HEK293 (cell line): ENCODE data around the gene LNP1.

ENCODE experiments used
- HOXC10 ChIP-seq: sonication (generic); formaldehyde crosslinking; IDR thresholded peaks from 2 replicates; pipeline ENCODE4 v1.8.1; 2023; ENCODE audit warnings: mild to moderate bottlenecking, missing genetic modification reagents
- PRDM1 ChIP-seq: fragments of 450-650 bp; formaldehyde crosslinking; IDR thresholded peaks from 2 replicates; pipeline ENCODE4; 2016; ENCODE audit warnings: missing biosample characterization, missing genetic modification characterization
- SCRT2 ChIP-seq: fragments of 450-650 bp; formaldehyde crosslinking; IDR thresholded peaks from 2 replicates; pipeline ENCODE4 v1.5.1; 2016; ENCODE audit warnings: missing biosample characterization, missing genetic modification characterization
- TRIM28 ChIP-seq: IDR thresholded peaks from 2 replicates; pipeline ENCODE4 v1.6.1; 2011; ENCODE audit warnings: low read length, control low read depth, borderline replicate concordance
- ZFHX2 ChIP-seq: fragments of 450-650 bp; formaldehyde crosslinking; conservative IDR thresholded peaks from 2 replicates; pipeline ENCODE4 v1.5.1; 2016; ENCODE audit warnings: missing biosample characterization, missing genetic modification characterization
- ZNF292 ChIP-seq: fragments of 450-650 bp; formaldehyde crosslinking; IDR thresholded peaks from 2 replicates; pipeline ENCODE4 v1.5.1; 2016; ENCODE audit warnings: low read depth, missing biosample characterization, missing genetic modification characterization, borderline replicate concordance
- ZNF311 ChIP-seq: fragments of 450-650 bp; formaldehyde crosslinking; IDR thresholded peaks from 2 replicates; pipeline ENCODE4 v1.5.1; 2017; ENCODE audit warnings: missing biosample characterization, missing genetic modification characterization, borderline replicate concordance
- ZNF324 ChIP-seq: fragments of 450-650 bp; formaldehyde crosslinking; IDR thresholded peaks from 2 replicates; pipeline ENCODE4 v1.5.1; 2016; ENCODE audit warnings: missing biosample characterization, missing genetic modification characterization
- ZNF530 ChIP-seq: fragments of 450-650 bp; formaldehyde crosslinking; IDR thresholded peaks from 2 replicates; pipeline ENCODE4 v1.5.1; 2016; ENCODE audit warnings: low read depth, missing biosample characterization, missing genetic modification characterization
- ZNF548 ChIP-seq: fragments of 450-650 bp; formaldehyde crosslinking; IDR thresholded peaks from 2 replicates; pipeline ENCODE4 v1.5.1; 2016; ENCODE audit warnings: missing biosample characterization, missing genetic modification characterization
- ZNF626 ChIP-seq: fragments of 450-650 bp; sonication (Bioruptor Pico); formaldehyde crosslinking; IDR thresholded peaks from 2 replicates; pipeline ENCODE4 v1.5.1; 2018; ENCODE audit warnings: missing biosample characterization, missing genetic modification characterization, inconsistent platforms
- ZNF777 ChIP-seq: fragments of 450-650 bp; formaldehyde crosslinking; IDR thresholded peaks from 2 replicates; pipeline ENCODE4 v1.5.1; 2017; ENCODE audit warnings: missing biosample characterization, missing genetic modification characterization, borderline replicate concordance
- ZNF785 ChIP-seq: fragments of 450-650 bp; formaldehyde crosslinking; IDR thresholded peaks from 2 replicates; pipeline ENCODE4 v1.5.1; 2016; ENCODE audit warnings: missing biosample characterization, missing genetic modification characterization
- TF ChIP-seq, protein P1 (sequence below): fragments of 450-650 bp; formaldehyde crosslinking; IDR thresholded peaks from 2 replicates; pipeline ENCODE4 v1.5.1; 2016; ENCODE audit warnings: missing biosample characterization, missing genetic modification characterization
- TF ChIP-seq, protein P2 (sequence below): fragments of 450-650 bp; formaldehyde crosslinking; IDR thresholded peaks from 2 replicates; pipeline ENCODE4 v1.5.1; 2016; ENCODE audit warnings: missing biosample characterization, missing genetic modification characterization
- TF ChIP-seq, protein P3 (sequence below): fragments of 450-650 bp; formaldehyde crosslinking; IDR thresholded peaks from 2 replicates; pipeline ENCODE4 v1.5.1; 2016; ENCODE audit warnings: missing biosample characterization, missing genetic modification characterization
- TF ChIP-seq, protein P4 (sequence below): fragments of 450-650 bp; formaldehyde crosslinking; IDR thresholded peaks from 2 replicates; pipeline ENCODE4 v1.5.0; 2017; ENCODE audit warnings: missing biosample characterization, missing genetic modification characterization, borderline replicate concordance
- TF ChIP-seq, protein P5 (sequence below): fragments of 450-650 bp; formaldehyde crosslinking; conservative IDR thresholded peaks from 2 replicates; pipeline ENCODE4 v1.5.1; 2016; ENCODE audit warnings: low read depth, missing biosample characterization, missing genetic modification characterization
- TF ChIP-seq, protein P6 (sequence below): fragments of 450-650 bp; formaldehyde crosslinking; IDR thresholded peaks from 2 replicates; pipeline ENCODE4 v1.5.1; 2016; ENCODE audit warnings: missing biosample characterization, missing genetic modification characterization
- TF ChIP-seq, protein P7 (sequence below): fragments of 450-650 bp; formaldehyde crosslinking; IDR thresholded peaks from 2 replicates; pipeline ENCODE4 v1.5.1; 2016; ENCODE audit warnings: missing biosample characterization, missing genetic modification characterization

LNP1 gene

DNA sequence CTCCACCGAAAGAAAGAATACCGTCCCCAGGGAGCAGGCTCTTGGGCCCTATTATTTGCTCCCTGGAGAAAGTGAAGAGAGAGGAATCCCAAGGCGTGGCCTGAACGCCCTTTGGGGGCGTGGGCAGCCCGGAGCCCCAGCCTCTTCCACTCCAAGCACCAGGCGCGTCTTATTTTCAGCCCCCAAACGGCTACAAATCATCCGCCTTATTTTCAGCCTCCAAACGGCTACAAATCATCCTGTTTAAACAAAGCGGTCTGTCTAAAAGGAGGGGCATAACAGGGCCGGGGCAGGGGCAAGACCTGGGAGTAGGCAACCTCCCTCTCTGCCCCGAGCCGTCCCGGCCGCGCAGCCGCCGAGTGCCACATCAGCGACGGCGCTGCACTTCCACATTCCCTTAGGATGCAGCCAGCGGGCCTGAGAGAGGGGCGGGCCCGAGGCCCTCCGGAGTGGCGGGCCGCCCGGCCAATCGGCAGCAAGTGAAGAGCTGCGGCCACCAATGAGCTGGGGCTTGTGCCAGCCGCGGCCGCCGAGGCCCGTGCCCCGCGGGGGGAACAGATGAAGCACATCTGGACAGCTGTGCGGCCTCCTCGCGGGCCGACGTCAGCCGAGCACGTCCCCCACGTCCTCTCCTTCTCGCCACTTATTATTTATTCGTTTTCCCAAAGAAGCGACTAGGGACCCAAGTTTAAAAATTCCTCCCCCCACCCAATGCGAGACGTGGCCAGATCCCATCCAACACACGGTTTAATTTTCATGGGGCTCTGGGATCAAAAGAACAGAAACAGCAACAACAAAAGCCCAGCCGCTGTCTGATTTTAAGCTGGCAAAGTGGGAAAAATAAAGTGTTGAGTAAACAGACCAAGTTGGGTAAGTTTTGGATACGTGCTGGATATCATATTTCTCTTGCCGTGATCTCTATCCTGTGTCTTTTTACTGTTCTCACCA is 91.0 kb downstream of the LNP1 start, which contains the start of gene TMEM45A (continued):
- TF ChIP-seq, protein P1, sequence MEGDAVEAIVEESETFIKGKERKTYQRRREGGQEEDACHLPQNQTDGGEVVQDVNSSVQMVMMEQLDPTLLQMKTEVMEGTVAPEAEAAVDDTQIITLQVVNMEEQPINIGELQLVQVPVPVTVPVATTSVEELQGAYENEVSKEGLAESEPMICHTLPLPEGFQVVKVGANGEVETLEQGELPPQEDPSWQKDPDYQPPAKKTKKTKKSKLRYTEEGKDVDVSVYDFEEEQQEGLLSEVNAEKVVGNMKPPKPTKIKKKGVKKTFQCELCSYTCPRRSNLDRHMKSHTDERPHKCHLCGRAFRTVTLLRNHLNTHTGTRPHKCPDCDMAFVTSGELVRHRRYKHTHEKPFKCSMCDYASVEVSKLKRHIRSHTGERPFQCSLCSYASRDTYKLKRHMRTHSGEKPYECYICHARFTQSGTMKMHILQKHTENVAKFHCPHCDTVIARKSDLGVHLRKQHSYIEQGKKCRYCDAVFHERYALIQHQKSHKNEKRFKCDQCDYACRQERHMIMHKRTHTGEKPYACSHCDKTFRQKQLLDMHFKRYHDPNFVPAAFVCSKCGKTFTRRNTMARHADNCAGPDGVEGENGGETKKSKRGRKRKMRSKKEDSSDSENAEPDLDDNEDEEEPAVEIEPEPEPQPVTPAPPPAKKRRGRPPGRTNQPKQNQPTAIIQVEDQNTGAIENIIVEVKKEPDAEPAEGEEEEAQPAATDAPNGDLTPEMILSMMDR (tag by site-specific recombination): no peak
- TF ChIP-seq, protein P2, sequence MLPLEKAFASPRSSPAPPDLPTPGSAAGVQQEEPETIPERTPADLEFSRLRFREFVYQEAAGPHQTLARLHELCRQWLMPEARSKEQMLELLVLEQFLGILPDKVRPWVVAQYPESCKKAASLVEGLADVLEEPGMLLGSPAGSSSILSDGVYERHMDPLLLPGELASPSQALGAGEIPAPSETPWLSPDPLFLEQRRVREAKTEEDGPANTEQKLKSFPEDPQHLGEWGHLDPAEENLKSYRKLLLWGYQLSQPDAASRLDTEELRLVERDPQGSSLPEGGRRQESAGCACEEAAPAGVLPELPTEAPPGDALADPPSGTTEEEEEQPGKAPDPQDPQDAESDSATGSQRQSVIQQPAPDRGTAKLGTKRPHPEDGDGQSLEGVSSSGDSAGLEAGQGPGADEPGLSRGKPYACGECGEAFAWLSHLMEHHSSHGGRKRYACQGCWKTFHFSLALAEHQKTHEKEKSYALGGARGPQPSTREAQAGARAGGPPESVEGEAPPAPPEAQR: no peak
- TF ChIP-seq TRIM28 (no peak), ZFHX2 (tag by site-specific recombination) (0 out of 2 replicates have a peak, but pooled peaks have one; percentile 30), SCRT2 (no peak), ZNF777 (no peak), ZNF785 (tag by site-specific recombination) (no peak), ZNF292 (tag by site-specific recombination) (no peak), ZNF311 (tag by site-specific recombination) (no peak), ZNF530 (tag by site-specific recombination) (no peak), ZNF324 (no peak), ZNF548 (tag by site-specific recombination) (no peak), ZNF626 (tag by site-specific recombination) (no peak), PRDM1 (tag by site-specific recombination) (no peak), HOXC10 (CRISPR knock-in tag) (no peak)
- TF ChIP-seq, protein P3, sequence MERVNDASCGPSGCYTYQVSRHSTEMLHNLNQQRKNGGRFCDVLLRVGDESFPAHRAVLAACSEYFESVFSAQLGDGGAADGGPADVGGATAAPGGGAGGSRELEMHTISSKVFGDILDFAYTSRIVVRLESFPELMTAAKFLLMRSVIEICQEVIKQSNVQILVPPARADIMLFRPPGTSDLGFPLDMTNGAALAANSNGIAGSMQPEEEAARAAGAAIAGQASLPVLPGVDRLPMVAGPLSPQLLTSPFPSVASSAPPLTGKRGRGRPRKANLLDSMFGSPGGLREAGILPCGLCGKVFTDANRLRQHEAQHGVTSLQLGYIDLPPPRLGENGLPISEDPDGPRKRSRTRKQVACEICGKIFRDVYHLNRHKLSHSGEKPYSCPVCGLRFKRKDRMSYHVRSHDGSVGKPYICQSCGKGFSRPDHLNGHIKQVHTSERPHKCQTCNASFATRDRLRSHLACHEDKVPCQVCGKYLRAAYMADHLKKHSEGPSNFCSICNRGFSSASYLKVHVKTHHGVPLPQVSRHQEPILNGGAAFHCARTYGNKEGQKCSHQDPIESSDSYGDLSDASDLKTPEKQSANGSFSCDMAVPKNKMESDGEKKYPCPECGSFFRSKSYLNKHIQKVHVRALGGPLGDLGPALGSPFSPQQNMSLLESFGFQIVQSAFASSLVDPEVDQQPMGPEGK (tag by site-specific recombination): peak; percentile 83
- TF ChIP-seq, protein P4, sequence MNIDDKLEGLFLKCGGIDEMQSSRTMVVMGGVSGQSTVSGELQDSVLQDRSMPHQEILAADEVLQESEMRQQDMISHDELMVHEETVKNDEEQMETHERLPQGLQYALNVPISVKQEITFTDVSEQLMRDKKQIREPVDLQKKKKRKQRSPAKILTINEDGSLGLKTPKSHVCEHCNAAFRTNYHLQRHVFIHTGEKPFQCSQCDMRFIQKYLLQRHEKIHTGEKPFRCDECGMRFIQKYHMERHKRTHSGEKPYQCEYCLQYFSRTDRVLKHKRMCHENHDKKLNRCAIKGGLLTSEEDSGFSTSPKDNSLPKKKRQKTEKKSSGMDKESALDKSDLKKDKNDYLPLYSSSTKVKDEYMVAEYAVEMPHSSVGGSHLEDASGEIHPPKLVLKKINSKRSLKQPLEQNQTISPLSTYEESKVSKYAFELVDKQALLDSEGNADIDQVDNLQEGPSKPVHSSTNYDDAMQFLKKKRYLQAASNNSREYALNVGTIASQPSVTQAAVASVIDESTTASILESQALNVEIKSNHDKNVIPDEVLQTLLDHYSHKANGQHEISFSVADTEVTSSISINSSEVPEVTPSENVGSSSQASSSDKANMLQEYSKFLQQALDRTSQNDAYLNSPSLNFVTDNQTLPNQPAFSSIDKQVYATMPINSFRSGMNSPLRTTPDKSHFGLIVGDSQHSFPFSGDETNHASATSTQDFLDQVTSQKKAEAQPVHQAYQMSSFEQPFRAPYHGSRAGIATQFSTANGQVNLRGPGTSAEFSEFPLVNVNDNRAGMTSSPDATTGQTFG (tag by site-specific recombination): no peak
- TF ChIP-seq, protein P5, sequence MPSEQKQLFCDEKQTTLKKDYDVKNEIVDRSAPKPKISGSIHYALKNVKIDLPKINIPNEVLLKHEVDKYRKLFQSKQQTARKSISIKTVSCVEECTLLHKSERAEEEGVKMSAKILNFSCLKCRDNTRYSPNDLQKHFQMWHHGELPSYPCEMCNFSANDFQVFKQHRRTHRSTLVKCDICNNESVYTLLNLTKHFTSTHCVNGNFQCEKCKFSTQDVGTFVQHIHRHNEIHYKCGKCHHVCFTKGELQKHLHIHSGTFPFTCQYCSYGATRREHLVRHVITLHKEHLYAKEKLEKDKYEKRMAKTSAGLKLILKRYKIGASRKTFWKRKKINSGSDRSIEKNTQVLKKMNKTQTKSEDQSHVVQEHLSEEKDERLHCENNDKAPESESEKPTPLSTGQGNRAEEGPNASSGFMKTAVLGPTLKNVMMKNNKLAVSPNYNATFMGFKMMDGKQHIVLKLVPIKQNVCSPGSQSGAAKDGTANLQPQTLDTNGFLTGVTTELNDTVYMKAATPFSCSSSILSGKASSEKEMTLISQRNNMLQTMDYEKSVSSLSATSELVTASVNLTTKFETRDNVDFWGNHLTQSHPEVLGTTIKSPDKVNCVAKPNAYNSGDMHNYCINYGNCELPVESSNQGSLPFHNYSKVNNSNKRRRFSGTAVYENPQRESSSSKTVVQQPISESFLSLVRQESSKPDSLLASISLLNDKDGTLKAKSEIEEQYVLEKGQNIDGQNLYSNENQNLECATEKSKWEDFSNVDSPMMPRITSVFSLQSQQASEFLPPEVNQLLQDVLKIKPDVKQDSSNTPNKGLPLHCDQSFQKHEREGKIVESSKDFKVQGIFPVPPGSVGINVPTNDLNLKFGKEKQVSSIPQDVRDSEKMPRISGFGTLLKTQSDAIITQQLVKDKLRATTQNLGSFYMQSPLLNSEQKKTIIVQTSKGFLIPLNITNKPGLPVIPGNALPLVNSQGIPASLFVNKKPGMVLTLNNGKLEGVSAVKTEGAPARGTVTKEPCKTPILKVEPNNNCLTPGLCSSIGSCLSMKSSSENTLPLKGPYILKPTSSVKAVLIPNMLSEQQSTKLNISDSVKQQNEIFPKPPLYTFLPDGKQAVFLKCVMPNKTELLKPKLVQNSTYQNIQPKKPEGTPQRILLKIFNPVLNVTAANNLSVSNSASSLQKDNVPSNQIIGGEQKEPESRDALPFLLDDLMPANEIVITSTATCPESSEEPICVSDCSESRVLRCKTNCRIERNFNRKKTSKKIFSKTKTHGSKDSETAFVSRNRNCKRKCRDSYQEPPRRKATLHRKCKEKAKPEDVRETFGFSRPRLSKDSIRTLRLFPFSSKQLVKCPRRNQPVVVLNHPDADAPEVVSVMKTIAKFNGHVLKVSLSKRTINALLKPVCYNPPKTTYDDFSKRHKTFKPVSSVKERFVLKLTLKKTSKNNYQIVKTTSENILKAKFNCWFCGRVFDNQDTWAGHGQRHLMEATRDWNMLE (tag by site-specific recombination): no peak
- TF ChIP-seq, protein P6, sequence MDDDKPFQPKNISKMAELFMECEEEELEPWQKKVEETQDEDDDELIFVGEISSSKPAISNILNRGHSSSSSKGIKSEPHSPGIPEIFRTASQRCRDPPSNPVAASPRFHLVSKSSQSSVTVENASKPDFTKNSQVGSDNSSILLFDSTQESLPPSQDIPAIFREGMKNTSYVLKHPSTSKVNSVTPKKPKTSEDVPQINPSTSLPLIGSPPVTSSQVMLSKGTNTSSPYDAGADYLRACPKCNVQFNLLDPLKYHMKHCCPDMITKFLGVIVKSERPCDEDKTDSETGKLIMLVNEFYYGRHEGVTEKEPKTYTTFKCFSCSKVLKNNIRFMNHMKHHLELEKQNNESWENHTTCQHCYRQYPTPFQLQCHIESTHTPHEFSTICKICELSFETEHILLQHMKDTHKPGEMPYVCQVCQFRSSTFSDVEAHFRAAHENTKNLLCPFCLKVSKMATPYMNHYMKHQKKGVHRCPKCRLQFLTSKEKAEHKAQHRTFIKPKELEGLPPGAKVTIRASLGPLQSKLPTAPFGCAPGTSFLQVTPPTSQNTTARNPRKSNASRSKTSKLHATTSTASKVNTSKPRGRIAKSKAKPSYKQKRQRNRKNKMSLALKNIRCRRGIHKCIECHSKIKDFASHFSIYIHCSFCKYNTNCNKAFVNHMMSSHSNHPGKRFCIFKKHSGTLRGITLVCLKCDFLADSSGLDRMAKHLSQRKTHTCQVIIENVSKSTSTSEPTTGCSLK (tag by site-specific recombination): no peak
- TF ChIP-seq, protein P7, sequence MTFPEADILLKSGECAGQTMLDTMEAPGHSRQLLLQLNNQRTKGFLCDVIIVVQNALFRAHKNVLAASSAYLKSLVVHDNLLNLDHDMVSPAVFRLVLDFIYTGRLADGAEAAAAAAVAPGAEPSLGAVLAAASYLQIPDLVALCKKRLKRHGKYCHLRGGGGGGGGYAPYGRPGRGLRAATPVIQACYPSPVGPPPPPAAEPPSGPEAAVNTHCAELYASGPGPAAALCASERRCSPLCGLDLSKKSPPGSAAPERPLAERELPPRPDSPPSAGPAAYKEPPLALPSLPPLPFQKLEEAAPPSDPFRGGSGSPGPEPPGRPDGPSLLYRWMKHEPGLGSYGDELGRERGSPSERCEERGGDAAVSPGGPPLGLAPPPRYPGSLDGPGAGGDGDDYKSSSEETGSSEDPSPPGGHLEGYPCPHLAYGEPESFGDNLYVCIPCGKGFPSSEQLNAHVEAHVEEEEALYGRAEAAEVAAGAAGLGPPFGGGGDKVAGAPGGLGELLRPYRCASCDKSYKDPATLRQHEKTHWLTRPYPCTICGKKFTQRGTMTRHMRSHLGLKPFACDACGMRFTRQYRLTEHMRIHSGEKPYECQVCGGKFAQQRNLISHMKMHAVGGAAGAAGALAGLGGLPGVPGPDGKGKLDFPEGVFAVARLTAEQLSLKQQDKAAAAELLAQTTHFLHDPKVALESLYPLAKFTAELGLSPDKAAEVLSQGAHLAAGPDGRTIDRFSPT (tag by site-specific recombination): peak; percentile 94
